ENCODE data around the gene CLMN.

- TF ChIP-seq EZH2phosphoT487 (IDR thresholded peaks at IDR 0.05; ENCODE audit: low read depth, severe bottlenecking, unreplicated experiment) (no peak), CTCF (IDR thresholded peaks at IDR 0.05; ENCODE audit: poor library complexity) (no peak)
Measured at GRCh38 chr14:95323361-95323760, 3.7 kb upstream of the CLMN start.
